Inflammatory macrophage treated with lipopolysaccharide for 1 hour (primary cell): Measurements from ENCODE around the gene COMMD8.
A peak's percentile ranks its signal among the peaks of the same experiment; 100 is the strongest.
"Not testable (repeated sequence)": the region's sequence is repeated elsewhere in the genome, so short reads cannot be mapped to it uniquely, and the experiment has no call there.

Experiments used
- DNase-seq, 2 donors: peaks; one replicate each; pipeline ENCODE4 v3.0.0-alpha.2; 2020 to 2022

The COMMD8 gene

GRCh38 chr4:47463235-47463956, at the start of gene COMMD8:
Gene COMMD8 (minus strand): TSS chr4:47463702. CDS start chr4:47463651, 51 bp downstream.
- DNase-seq: peak; percentile 96 to 99

- DNase-seq: peak; percentile 58 to 60
These were observed 47.1 kb upstream of the COMMD8 start for GRCh38 chr4:47510506-47511143.

GRCh38 chr4:47505666-47506065, 42.2 kb upstream of the COMMD8 start:
- DNase-seq: no peak

- no peak for DNase-seq
These were observed 41.6 kb upstream of the COMMD8 start for GRCh38 chr4:47505147-47505546.

- no peak for DNase-seq
These were observed 37.3 kb upstream of the COMMD8 start for GRCh38 chr4:47500776-47501175.

- DNase-seq: peak in 1 of 2 donors; percentile 14
These were observed 36.2 kb upstream of the COMMD8 start for GRCh38 chr4:47499700-47500099.

- DNase-seq: no peak
These were observed 35.4 kb upstream of the COMMD8 start for GRCh38 chr4:47498899-47499298.

- DNase-seq: no peak
These were observed 30.6 kb upstream of the COMMD8 start for GRCh38 chr4:47494124-47494430.

GRCh38 chr4:47493238-47494123, 30.0 kb upstream of the COMMD8 start:
- DNase-seq: no peak

- peak in 1 of 2 donors; percentile 28 for DNase-seq
These were observed 27.0 kb upstream of the COMMD8 start for GRCh38 chr4:47490550-47490949.

GRCh38 chr4:47488706-47489105, 25.2 kb upstream of the COMMD8 start:
- no peak for DNase-seq

GRCh38 chr4:47486727-47487126, 23.2 kb upstream of the COMMD8 start:
- DNase-seq: not testable (repeated sequence)

GRCh38 chr4:47486231-47486673, 22.8 kb upstream of the COMMD8 start:
- DNase-seq: no peak

- no peak for DNase-seq
These were observed 22.3 kb upstream of the COMMD8 start for GRCh38 chr4:47485768-47486167.

- peak; percentile 89 to 93 for DNase-seq
These were observed 21.7 kb upstream of the COMMD8 start, which contains the start of gene ATP10D for GRCh38 chr4:47485047-47485692. Gene ATP10D (plus strand): TSS chr4:47485275. CDS start chr4:47512541, 27,266 bp downstream.

- no peak for DNase-seq
These were observed 20.7 kb upstream of the COMMD8 start for GRCh38 chr4:47484168-47484567.

- no peak for DNase-seq
These were observed 20.2 kb upstream of the COMMD8 start for GRCh38 chr4:47483745-47484144.

- peak; percentile 52 to 62 for DNase-seq
These were observed 18.8 kb upstream of the COMMD8 start for GRCh38 chr4:47482326-47482725.

- no peak for DNase-seq
These were observed 15.3 kb upstream of the COMMD8 start for GRCh38 chr4:47478804-47479203.

GRCh38 chr4:47475411-47475810, 11.9 kb upstream of the COMMD8 start:
- DNase-seq: no peak

GRCh38 chr4:47474799-47475198, 11.3 kb upstream of the COMMD8 start:
- no peak for DNase-seq

GRCh38 chr4:47473141-47473750, 9.7 kb upstream of the COMMD8 start:
- no peak for DNase-seq
